GM19463 (cell line): ENCODE measurements around the gene NFATC2.

Experiments used
- ATAC-seq: cut with Tn5 transposase; IDR thresholded peaks from one replicate; pipeline ENCODE4 v1.9.1; 2021; ENCODE audit warnings: mild to moderate bottlenecking, moderate library complexity; ENCODE audit not compliant: unreplicated experiment

Gene NFATC2

GRCh38 chr20:51382111-51382985, 160.2 kb downstream of the NFATC2 start:
- no peak for ATAC-seq

GRCh38 chr20:51381557-51381956, 161.0 kb downstream of the NFATC2 start:
- ATAC-seq: no peak

GRCh38 chr20:51380401-51381385, 161.8 kb downstream of the NFATC2 start:
- ATAC-seq: no peak

GRCh38 chr20:51379601-51380341, 162.7 kb downstream of the NFATC2 start:
- ATAC-seq: no peak

GRCh38 chr20:51378171-51378928, 164.2 kb downstream of the NFATC2 start:
- no peak for ATAC-seq

GRCh38 chr20:51377132-51377531, 165.4 kb downstream of the NFATC2 start:
- ATAC-seq: no peak

- no peak for ATAC-seq
Measured at GRCh38 chr20:51376111-51376510, 166.4 kb downstream of the NFATC2 start.

GRCh38 chr20:51375561-51375960, 167.0 kb downstream of the NFATC2 start:
- no peak for ATAC-seq

- no peak for ATAC-seq
Measured at GRCh38 chr20:51374961-51375360, 167.6 kb downstream of the NFATC2 start.

- ATAC-seq: no peak
Measured at GRCh38 chr20:51374456-51374830, 168.1 kb downstream of the NFATC2 start.

GRCh38 chr20:51373713-51374455, 168.6 kb downstream of the NFATC2 start:
- no peak for ATAC-seq

- no peak for ATAC-seq
Measured at GRCh38 chr20:51372966-51373365, 169.6 kb downstream of the NFATC2 start.

- peak; percentile 60 for ATAC-seq
Measured at GRCh38 chr20:51372176-51372803, 170.2 kb downstream of the NFATC2 start.

- ATAC-seq: no peak
Measured at GRCh38 chr20:51371720-51372119, 170.8 kb downstream of the NFATC2 start.

- ATAC-seq: no peak
Measured at GRCh38 chr20:51369503-51369902, 173.0 kb downstream of the NFATC2 start.

GRCh38 chr20:51368461-51369211, 173.9 kb downstream of the NFATC2 start:
- ATAC-seq: no peak

GRCh38 chr20:51366155-51366886, 176.2 kb downstream of the NFATC2 start:
- ATAC-seq: no peak

- no peak for ATAC-seq
Measured at GRCh38 chr20:51365670-51366069, 176.8 kb downstream of the NFATC2 start.
